Measurements from ENCODE around the gene OR4C5.
"Not testable (repeated sequence)": the region's sequence is repeated elsewhere in the genome, so short reads cannot be mapped to it uniquely, and the experiment has no call there.

OR4C5 gene

DNA sequence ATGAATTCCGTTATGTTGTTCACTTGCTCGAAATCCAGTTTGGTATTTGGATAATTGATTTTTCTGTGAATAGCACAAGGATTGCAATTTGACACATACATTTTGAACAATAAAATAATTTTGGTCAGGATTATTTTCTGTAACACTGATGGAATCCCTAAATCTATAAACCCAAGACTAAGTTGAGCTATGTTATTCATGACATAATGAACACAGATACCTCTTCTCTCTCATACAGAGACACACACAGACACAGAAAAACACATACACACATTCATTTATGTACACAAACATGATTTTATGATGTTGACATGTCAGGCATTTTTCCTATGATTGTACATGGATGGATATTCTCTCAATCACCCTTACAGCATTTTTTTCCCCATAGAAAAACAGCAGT lies at the start of gene OR4C5:
Gene OR4C5, minus strand, starts transcription at position 101 of the 400 bp plus-strand sequence. Its CDS starts 0 bp downstream, at position 101.
- DNase-seq, result no peak

DNA sequence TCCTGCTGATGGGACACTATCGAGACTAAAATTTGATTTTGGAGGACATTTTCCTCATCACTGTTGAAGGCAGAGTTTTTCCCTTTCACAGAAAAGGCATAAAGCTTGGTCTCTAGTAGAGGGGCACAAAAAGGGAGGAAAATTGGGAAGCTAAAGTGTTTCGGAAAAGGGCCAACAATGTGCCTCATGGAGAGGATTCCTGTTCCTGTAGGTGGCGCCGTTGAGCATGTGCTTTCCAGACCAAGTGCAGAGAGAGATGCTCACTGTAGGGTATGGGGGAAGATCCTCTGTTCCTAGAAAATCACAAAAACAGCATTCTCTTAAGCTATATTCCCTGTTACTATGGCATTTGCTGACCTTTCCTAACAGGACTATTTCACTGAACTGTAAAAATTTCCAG lies 18.4 kb upstream of the OR4C5 start:
- no peak for DNase-seq

DNA sequence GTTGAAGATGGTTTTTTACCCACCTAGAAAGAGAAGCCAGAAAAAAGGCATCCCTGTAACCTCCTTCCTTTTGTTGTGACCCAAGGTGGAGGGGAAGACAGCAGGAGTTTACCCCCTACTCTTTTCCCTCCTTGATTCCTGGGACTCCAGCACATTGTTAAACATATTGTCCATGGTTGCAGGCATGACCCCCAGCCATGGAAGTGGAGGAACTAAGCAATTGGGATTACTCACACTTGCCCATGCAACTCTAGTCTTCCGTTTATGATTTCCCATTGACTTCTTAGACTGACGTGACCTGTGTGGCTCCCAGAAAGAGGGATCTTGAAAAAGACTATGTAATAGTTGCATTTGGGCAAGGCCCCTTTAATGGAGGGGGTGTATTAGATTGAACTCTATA lies 17.9 kb upstream of the OR4C5 start:
- DNase-seq, result not testable (repeated sequence)

DNA sequence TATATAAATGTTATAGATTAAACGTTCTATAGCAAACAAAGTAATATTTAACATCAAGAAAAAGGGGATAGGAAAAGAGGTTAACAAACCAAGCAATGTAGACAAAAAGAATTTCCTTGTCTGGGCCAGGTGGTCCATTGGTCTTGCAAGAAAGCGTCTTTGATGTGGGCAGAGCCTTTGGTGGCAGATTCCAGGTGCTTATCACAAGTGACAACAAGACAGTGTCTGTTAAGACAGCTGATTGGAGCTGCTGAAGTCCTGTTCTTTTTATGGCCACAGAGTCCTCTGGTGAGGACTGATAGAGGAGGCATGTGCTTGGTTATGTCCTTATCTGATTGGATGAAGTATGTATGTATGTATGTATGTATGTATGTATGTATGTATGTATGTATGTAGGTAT lies 5.0 kb downstream of the OR4C5 start:
- DNase-seq, result not testable (repeated sequence)

DNA sequence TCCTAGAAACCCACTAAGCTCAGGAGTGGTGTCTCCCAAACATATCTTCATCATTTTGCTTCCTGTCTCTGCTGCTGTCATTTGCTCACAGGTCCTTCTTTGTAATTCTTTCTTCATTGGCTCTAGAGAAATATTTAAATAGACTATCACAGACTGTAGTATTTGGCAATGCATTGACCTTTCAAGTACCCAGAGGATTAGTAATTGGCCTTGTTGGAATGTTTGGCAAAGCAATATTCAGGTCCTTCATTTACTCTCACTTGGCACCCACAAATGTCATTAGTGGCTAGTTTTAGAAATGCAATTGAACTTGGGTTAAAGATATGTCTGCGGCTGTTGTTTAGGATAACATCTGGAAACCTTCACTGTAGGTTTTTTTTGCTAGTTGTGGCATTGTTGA lies 11.6 kb downstream of the OR4C5 start:
- DNase-seq, result no peak

DNA sequence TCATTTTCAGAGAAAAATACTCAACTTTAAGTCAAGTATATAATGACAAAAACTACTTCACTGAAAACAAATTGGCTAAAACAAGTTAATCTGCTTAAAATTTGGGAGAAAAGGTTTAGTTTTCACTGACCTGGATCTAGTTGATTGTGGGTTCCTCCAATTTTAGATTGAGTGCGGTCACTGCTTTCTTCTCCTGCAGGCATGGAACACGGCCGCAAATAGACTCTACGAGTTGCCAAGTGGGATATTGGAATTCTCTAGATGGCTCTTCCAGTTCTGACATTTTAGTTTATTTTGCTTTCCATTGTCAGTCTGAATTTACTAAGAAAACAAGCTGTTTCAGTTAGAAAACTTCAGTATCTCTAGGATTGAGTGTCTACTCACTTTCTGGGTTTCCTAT lies 12.3 kb downstream of the OR4C5 start:
- DNase-seq, result no peak

DNA sequence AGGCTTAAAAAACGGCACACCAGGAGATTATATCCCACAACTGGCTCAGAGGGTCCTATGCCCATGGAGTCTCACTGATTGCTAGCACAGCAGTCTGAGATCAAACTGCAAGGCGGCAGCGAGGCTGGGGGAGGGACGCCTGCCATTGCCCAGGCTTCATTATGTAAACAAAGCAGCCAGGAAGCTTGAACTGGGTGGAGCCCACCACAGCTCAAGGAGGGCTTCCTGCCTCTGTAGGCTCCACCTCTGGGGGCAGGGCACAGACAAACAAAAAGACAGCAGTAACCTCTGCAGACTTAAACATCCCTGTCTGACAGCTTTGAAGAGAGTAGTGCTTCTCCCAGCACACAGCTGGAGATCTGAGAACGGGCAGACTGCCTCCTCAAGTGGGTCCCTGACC lies 20.0 kb downstream of the OR4C5 start:
- DNase-seq, result not testable (repeated sequence)

DNA sequence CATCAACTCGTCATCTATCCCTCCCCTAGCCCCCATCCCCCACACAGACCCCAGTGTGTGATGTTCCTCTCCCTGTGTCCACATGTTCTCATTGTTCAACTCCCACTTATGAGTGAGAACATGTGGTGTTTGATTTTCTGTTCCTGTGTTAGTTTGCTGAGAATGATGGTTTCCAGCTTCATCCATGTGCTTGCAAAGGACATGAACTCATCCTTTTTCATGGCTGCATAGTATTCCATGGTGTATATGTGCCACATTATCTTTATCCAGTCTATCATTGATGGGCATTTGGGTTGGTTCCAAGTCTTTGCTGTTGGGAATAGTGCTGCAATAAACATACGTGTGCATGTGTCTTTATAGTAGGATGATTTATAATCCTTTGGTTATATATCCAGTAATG lies 23.8 kb downstream of the OR4C5 start:
- not testable (repeated sequence) for DNase-seq

DNA sequence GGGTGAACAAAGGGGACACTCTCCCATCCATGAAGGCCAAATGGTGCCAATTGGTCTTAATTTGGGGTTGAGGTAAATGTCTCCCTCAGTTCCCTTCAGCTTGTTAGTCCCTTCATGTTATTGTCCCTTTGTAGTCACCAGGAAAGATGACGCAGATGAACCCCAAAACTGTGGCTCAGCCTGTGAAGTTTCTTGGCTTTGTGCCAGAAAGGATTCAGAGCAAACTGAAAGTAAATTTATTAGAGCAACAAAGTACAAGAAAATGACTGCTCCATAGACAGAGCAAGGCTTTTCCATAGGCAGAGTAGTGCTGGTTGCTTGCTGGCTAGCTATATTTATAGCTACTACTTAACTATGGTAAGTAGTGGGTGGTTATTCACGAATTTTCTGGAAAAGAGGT lies 24.8 kb downstream of the OR4C5 start:
- no peak for DNase-seq

DNA sequence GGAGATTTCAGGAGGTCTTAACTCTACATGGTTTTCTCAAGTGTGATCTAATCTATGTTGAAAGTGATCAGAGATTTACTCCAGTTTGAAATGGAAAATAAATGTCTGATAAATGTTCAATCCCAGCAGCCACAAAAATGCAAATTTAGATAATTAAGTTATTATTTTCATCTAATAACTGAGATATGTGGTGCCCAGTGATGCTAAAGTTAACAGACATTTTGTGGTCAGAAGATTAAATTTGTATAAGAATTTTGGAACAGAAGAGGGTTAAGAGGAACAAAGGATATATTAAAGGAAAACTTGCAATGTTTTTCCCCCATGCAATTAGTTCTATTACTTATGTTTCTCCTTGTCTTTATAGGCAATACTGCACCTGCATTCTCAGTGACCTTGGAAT lies 41.6 kb downstream of the OR4C5 start, which contains the start of gene OR4C3:
Gene OR4C3, plus strand, starts transcription at position 301 of the 400 bp plus-strand sequence. CDS start 102 bp downstream, outside the sequence.
- DNase-seq, result not testable (repeated sequence)

DNA sequence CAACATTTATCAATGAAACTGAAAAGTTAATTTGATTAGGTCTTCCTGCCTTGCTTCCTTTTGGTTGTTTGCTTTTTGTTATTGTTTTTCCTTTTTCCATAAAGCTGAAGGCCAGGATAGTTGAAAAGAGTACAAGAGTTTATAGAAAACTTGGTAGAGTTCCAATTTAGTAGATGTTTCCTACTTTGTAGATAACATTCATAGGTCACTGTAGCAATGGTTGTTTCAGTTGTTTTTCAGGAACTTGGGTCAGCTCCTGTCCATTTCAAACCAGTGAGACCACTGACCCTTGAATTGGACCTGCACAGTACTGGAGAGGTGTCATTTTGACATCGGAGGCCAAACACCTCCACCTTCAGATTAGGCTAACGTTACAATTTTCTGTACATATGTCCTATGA lies 46.5 kb downstream of the OR4C5 start:
- DNase-seq, result not testable (repeated sequence)
